GM12875 (cell line): Measurements from ENCODE around the gene BABAM2.
"Not testable (repeated sequence)": the region's sequence is repeated elsewhere in the genome, so short reads cannot be mapped to it uniquely, and the experiment has no call there.

Experiments used
- H3K4me3 ChIP-seq: one replicate; pipeline ENCODE4 v1.5.1; 2011; ENCODE audit warnings: low read depth, low read length, control low read depth
- CTCF ChIP-seq: IDR thresholded peaks from 2 replicates; pipeline ENCODE4 v1.5.1; 2011; ENCODE audit warnings: low read depth, mild to moderate bottlenecking, control low read depth, inconsistent platforms, low read length, moderate library complexity, borderline replicate concordance; ENCODE audit not compliant: insufficient read depth

Gene BABAM2

DNA sequence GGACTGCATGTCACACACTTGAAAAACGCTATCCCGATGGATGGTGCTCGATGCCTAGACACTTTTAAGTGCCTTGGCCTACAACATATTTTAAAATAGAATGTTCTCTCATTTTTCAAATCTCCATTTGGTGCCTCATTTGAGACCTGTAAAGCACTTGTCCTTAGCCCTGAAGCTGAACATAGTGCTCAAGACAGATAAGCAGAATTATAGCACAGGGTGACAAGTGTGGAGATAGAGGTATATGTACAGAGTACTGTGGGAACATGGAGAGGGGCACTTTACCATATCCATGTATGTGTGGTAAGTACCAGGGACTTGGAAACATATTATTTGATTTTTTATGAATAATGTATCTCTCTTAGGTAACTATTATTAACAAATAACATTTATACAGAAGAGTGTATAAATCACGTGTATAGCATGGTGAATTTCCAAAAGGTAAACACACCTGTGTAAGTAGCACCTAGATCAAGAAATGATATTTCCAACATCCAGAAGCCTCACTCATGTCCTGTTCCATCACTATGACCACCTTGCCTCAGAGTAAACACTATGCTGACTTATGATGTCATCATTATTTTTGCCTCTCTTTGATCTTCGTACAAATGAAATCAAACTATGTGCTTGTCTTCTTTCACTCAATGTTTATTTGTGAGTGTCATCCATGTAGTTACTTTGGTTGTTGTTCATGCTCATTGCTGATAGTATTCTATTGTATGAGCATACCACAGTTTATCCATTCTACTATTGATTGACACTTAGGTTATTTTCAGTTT is 103.6 kb downstream of the BABAM2 start:
- no peak for TF ChIP-seq CTCF
- H3K4me3 ChIP-seq = no peak overlapping the region

- no peak for TF ChIP-seq CTCF
- H3K4me3 ChIP-seq = no peak overlapping the region
Measured at GRCh38 chr2:27996156-27996922, 105.8 kb downstream of the BABAM2 start.

GRCh38 chr2:28000287-28000686 is 109.8 kb downstream of the BABAM2 start:
- no peak for TF ChIP-seq CTCF

GRCh38 chr2:28002181-28002580 is 111.7 kb downstream of the BABAM2 start:
- TF ChIP-seq CTCF = no peak
- no peak overlapping the region for H3K4me3 ChIP-seq

More at GRCh38 chr2:28000287-28000686, 109.8 kb downstream of the BABAM2 start:
- H3K4me3 ChIP-seq = no peak overlapping the region

DNA sequence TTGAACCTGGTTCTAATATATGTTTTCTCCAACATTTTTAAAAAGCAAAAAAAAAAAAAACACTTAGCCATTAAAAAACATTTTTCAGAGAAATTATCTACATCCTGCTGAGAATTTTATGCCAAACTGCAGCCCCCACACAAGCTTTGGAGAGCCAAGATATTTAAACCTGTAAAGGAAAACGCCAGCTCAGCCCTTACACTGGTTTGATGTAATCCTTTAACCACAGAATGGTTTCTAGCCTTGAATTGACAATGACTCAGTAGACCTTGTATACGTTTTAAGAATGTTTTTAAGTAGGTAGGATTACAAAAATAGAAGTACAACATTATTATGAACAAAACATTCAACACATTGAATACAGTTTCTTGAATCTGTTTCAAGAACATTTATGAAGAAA is 113.6 kb downstream of the BABAM2 start:
- no peak for TF ChIP-seq CTCF
- H3K4me3 ChIP-seq = no peak overlapping the region

GRCh38 chr2:28009732-28010131 is 119.2 kb downstream of the BABAM2 start:
- H3K4me3 ChIP-seq = no peak overlapping the region
- TF ChIP-seq CTCF = no peak

DNA sequence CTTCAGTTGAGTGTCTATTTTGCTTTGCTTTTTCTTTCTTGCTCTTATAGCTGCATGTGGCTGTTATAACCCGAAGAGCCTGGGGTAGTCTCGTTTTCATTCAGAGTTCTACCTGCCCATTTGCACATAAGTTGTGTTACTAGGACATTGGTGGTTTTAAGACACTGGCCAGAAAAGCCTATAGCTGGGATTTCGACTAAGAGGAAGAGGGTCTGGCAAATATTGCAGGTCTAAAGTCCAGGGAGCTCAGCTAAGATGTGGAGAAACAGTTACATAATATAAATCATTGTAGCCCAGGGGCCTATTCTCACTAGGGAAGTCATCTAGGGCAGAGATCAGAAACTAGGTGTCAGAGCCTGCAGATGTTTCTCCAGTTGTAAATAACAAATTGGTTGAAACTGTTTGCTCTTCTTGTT is 120.8 kb downstream of the BABAM2 start:
- no peak overlapping the region for H3K4me3 ChIP-seq
- no peak for TF ChIP-seq CTCF

- H3K4me3 ChIP-seq = not testable (repeated sequence)
Measured at GRCh38 chr2:28018474-28018873, 127.9 kb downstream of the BABAM2 start.

GRCh38 chr2:28019521-28019920 is 129.0 kb downstream of the BABAM2 start:
- H3K4me3 ChIP-seq = not testable (repeated sequence)
